A172 (cell line): ENCODE results near the gene CEP170. TPM values are rescaled to one million over a fixed set of nuclear protein-coding genes. Genes with fewer than 3 reads are reported as not detected.

ENCODE experiments used
- DNase-seq: peaks from one replicate; pipeline ENCODE4 v3.0.0-alpha.2; 2015; ENCODE audit warnings: low spot score
- total RNA-seq: library from RNA; depleted of rRNA; stranded (reverse); fragments of >200 nt; shearing (Covaris generic); gene quantifications from 2 replicates; pipeline ENCODE4 v1.2.3, GENCODE V29; 2014; rRNA removed

Gene CEP170
- total RNA-seq = 139 and 179 TPM in 2 replicates

- DNase-seq = peak; percentile 95
These were observed at the start of gene CEP170 for GRCh38 chr1:243254927-243255790. Gene CEP170 (minus strand): TSS chr1:243255281. CDS start chr1:243225280, 30,001 bp downstream.

- DNase-seq = no peak
These were observed 46.0 kb upstream of the CEP170 start for GRCh38 chr1:243301059-243301458.

DNA sequence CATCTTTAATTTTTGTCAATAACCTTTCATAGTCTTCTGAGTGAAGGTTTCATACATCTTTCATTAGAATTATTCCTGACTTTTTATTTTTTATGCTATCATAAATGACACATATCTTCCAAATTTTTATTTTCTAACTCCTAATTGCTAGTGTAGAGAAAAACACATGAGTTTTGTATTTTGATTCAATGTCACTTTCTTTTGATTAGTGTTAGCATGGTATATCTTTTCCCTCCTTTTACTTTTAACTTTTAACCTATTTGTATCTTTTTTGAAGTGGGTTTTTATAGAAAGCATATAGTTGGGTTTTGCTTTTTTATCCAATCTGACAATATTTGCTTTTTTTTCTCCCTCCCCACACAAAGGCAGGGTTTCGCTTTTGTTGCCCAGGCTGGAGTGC, 44.0 kb upstream of the CEP170 start:
- DNase-seq = no peak

GRCh38 chr1:243294723-243295121, 39.6 kb upstream of the CEP170 start:
- DNase-seq = peak; percentile 29

DNA sequence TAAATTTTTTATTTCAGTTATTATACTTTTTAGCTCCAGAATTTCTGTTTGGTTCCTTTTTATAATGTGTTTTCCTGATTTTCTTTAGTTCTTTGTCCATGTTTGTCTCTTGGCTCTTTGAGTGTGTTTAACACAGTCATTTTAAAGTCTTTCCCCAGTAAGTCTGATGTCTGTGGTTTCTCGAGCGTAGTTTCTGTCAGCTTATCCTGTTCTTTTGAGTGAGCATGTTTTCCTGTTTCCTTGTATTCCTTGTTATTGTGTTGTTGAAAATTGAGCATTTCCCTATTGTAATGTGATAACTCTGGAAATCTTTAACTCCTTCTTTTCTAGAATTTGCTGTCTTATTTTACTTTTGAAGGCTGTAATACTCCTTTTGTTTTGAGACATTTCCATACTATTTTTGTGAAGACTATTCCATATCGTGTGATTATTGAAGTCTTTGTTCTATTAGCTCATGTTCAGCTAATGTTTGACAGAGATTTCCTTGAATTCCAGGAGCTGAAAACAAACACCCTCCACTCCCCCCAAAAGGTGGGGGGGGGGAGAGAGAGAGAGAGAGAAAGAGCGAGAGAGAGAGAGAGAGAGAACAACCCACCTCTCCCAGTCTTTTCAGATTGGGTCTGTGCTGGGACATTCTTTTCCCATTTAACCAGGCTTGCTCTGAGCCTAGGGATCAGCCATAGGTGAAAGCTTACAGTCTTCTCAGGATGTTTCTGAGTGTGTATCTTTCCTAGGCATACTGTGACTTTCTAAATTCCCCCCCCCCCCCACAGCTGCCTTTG, 39.1 kb upstream of the CEP170 start:
- DNase-seq = no peak

DNA sequence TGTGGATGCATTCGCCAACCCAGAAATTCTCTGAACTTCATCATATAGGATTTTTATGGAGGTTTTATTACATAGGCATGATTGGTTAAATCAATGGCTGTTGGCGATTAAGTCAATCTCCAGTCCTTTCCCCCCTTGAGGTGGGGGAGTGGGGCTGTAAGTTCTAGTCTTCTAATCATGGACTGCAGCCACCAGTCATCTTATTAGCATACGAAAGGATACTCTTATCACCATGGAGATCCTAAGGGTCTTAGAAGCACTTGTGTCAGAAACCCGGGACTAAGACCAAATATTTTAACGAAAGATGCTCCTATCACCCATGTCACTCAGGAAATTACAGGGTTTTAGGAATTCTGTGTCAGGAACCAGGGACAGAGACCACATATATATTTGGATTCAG, 37.0 kb upstream of the CEP170 start:
- DNase-seq = no peak

- DNase-seq = no peak
These were observed 36.2 kb upstream of the CEP170 start for GRCh38 chr1:243291292-243291691.

GRCh38 chr1:243288062-243288461, 33.0 kb upstream of the CEP170 start:
- no peak for DNase-seq

GRCh38 chr1:243287652-243288051, 32.6 kb upstream of the CEP170 start:
- peak; percentile 93 for DNase-seq

DNA sequence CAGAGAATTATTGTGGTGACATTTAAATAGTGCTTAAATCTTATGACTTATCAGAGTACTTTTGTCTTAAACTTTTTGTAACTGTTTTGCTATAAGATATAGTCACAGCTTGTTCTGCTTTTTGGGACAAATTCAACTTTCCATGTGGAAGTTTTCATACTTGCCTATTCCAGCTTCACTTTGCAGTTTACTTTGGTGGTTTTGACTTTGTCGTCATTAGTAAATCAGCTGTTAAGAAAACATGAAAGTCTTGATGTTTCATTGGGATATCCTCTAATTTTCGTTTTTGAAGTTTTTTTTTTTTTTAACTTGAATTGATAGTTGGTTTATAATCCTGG, 32.0 kb upstream of the CEP170 start:
- no peak for DNase-seq

DNA sequence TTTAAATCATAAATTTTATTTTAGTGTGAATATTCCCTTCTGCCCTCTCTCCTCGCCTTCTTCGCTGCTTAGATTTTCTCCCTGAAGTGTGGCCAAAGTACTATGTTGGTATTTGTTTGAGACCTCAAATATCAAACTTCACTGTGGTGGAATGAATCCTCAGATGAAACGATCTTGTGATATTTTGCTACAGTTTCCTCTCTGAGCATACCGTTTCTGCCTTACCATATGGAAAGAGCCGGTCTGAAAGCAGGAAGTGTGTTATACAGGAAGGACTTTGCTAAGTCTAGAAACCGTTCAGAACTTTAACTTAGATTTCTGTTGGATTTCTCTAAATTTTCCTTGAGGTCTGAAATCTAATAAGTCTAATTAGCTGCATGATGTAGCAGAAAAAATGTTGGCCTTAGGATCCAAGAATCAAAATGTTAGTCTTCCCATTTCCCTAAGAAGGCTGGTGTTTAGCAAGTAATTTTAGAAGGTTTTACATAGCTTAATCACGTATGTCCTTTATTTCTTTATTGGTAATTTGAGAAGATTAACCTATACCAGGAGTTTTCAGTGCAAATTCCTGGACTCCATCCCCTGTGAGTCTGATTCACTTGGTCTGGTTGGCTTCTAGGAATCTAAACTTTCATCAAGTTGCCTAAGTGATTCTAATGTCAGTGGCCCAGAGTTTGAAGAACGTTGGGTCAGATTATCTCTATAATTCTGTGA, 31.5 kb upstream of the CEP170 start:
- DNase-seq = peak; percentile 31

DNA sequence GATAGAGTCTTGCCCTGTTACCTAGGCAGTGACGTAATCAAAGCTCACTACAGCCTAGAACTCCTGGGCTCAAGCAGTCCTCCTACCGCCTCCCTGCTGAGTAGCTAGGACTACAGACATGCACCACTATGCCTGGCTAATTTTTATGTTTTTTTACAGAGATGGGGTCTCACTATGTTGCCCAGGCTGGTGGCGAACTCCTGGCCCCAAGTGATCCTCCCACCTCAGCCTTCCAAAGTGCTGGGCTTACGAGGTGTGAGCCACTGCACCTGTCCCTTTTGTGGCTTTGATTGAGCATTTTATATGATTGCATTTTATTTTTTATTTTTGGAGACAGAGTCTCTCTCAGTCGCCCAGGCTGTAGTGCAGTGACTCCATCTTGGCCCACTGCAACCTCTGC, 26.6 kb upstream of the CEP170 start:
- no peak for DNase-seq

- no peak for DNase-seq
These were observed 25.6 kb upstream of the CEP170 start for GRCh38 chr1:243280571-243281129.

- no peak for DNase-seq
These were observed 20.2 kb upstream of the CEP170 start for GRCh38 chr1:243275316-243275715.

DNA sequence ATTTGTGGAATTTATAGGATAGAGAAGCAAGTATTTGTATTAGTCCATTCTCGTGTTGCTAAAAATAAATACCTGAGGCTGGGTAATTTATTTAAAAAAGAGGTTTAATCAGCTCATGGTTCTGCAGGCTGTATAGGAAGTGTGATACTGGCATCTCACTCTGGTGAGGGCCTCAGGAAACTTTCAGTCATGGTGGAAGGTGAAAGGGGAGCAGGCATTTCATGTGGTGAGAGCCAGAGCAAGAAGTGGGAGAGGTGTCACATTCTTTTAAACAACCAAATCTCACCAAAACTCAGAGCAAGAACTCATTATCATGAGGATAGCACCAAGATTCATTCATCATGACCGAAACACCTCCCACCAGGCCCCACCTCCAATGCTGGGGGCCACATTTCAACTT, 18.9 kb upstream of the CEP170 start:
- DNase-seq = no peak

DNA sequence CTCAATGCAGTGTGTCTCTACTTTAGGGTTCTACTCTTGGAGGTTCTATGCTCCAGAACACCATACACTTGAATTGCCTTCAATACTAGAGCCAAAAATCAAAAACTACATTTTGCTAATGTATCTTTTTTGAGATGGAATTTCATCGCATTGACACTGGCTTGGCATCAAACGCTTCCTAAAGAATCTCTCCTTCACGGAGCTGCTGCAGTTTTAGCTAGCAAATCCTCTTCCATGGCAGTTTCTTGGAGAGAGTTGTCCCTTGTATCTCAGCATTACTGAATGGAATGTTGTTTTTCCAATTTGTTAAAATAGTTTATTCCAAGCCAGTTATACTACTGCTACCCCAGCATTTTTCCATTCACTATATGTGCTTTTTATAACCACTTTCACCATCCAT, 18.4 kb upstream of the CEP170 start:
- DNase-seq = no peak

DNA sequence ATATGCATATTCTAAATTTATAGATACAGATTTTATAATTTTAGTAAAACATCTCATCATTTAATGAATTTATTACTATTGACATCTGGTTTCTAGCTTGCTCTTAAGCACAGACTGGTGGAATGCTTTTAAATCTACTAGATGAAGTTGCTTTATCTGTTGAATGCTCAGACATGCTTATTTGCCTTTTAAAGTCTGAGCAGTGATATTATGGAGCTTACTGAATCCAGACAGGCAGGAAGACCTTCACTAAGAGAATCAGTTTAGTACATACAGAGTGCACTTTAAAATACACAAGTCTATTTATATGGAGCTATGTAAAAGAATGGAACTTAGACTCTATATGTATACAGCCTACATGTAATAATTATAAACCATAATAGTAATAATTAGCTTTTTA, 17.3 kb upstream of the CEP170 start:
- no peak for DNase-seq

DNA sequence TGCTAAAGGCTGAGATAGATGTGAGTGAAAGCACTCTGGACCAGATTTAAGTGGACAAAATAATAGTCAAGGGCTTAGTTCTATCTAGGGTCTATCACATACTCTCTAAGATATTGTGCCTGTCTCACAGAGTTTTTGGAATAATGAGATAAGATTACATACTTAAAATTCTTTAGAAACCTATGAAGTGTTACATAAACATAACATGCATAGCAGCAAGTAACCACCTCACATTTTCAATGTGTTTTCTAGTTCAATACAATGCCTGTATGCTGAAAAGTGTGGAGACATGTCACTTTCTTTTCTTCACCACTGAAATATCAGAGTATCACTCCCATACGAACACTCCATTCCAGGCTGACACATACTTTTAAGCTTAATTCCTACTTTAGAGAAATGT, 16.9 kb upstream of the CEP170 start:
- no peak for DNase-seq

GRCh38 chr1:243270097-243270864, 15.2 kb upstream of the CEP170 start:
- DNase-seq = no peak

GRCh38 chr1:243269461-243269801, 14.3 kb upstream of the CEP170 start:
- peak; percentile 71 for DNase-seq

- DNase-seq = peak; percentile 75
These were observed 13.8 kb upstream of the CEP170 start for GRCh38 chr1:243268751-243269460.
